Measurements from ENCODE around the gene RIMS3. TPM values are rescaled to one million over a fixed set of nuclear protein-coding genes. Genes with fewer than 3 reads are reported as not detected.

RIMS3 gene
- total RNA-seq, 1 experiment from 2014 or later = 5.7 TPM

- no peaks in the 10 kb centered on the region; the same call in 1 of the 2 replicates for H3K36me3 ChIP-seq (ENCODE audit: control insufficient read depth, insufficient read depth, low read length)
- intact Hi-C loops (cut with micrococcal nuclease; ENCODE audit: unreplicated experiment) (no loop called here), in situ Hi-C loops (cut with HindIII; ENCODE audit: low pct_unique_long_range_greater_than_20kb, low sequenced_read_pairs) (no loop called here)
- BruUV-seq (replicated peaks) = no TSS peak
- H3K27me3 ChIP-seq (ENCODE audit: control insufficient read depth, insufficient read depth, low read length) = no peaks in the 10 kb centered on the region
- H3K27ac ChIP-seq (ENCODE audit: low read length) = no peak overlapping the region
- H3K4me3 ChIP-seq (ENCODE audit: low read depth in 2 of 2, low read length in 2 of 2) = no peak overlapping the region
- H3K4me1 ChIP-seq (ENCODE audit: control insufficient read depth, insufficient read depth, low read length) = peaks cover 41% of the 10 kb centered on the region
- POLR2A ChIA-PET = interaction anchor here (0.7 kb wide), 1 partner anchor 15 kb away, joined by 3 read pairs; the partner anchor contains the start of gene NFYC
- no peak for ATAC-seq
- no peaks in the 10 kb centered on the region for H3K9me3 ChIP-seq (ENCODE audit: control insufficient read depth, insufficient read depth, low read depth, low read length)
- CTCF ChIA-PET = no interaction called here
- TF ChIP-seq CTCF (IDR thresholded peaks at IDR 0.05) = no peak
- TF ChIP-seq SIN3A (IDR thresholded peaks at IDR 0.05; ENCODE audit: borderline replicate concordance, insufficient read depth, low read depth, low read length) = no peak
- TF ChIP-seq REST (IDR thresholded peaks at IDR 0.05; ENCODE audit: insufficient read depth in 1 of 2, low read depth in 2 of 2, low read length in 1 of 2) = no peak
- TF ChIP-seq POLR2AphosphoS5 (IDR thresholded peaks at IDR 0.05; ENCODE audit: low read depth, low read length) = no peak
- DNase-seq (ENCODE audit: low read depth, low spot score) = no peak
Measured at GRCh38 chr1:40706626-40707025, 41.1 kb upstream of the RIMS3 start.

GRCh38 chr1:40704817-40705733 lies 39.6 kb upstream of the RIMS3 start:
- in situ Hi-C loops (cut with HindIII; ENCODE audit: low pct_unique_long_range_greater_than_20kb, low sequenced_read_pairs) = no loop called here
- Histone ChIP-seq H3K36me3 (ENCODE audit: control insufficient read depth, insufficient read depth, low read length) (no peaks in the 10 kb centered on the region; the same call in 1 of the 2 replicates), H3K9me3 (ENCODE audit: control insufficient read depth, insufficient read depth, low read depth, low read length) (no peaks in the 10 kb centered on the region), H3K27ac (ENCODE audit: low read length) (no peak overlapping the region), H3K27me3 (ENCODE audit: control insufficient read depth, insufficient read depth, low read length) (no peaks in the 10 kb centered on the region), H3K4me1 (ENCODE audit: control insufficient read depth, insufficient read depth, low read length) (peaks cover 26% of the 10 kb centered on the region), H3K4me3 (ENCODE audit: low read depth in 2 of 2, low read length in 2 of 2) (no peak overlapping the region)
- CTCF ChIA-PET = no interaction called here
- no TSS peak for BruUV-seq (replicated peaks)
- ATAC-seq (no peak), DNase-seq (ENCODE audit: low read depth, low spot score) (no peak)
- intact Hi-C loops (cut with micrococcal nuclease; ENCODE audit: unreplicated experiment) = no loop called here
- TF ChIP-seq POLR2AphosphoS5 (IDR thresholded peaks at IDR 0.05; ENCODE audit: low read depth, low read length) (no peak), CTCF (IDR thresholded peaks at IDR 0.05) (no peak), REST (IDR thresholded peaks at IDR 0.05; ENCODE audit: insufficient read depth in 1 of 2, low read depth in 2 of 2, low read length in 1 of 2) (no peak), TCF7L2 (IDR thresholded peaks at IDR 0.05; ENCODE audit: low read depth, low read length) (no peak), SIN3A (IDR thresholded peaks at IDR 0.05; ENCODE audit: borderline replicate concordance, insufficient read depth, low read depth, low read length) (no peak)
- POLR2A ChIA-PET = interaction anchor here (0.6 to 0.9 kb wide), 2 partner anchors 17 to 19 kb away, joined by 3 read pairs; no protein-coding TSS in a partner anchor
